Measurements from ENCODE around the gene PCSK7. TPM values are rescaled to one million over a fixed set of nuclear protein-coding genes. Genes with fewer than 3 reads are reported as not detected.

Gene PCSK7
- total RNA-seq, 2 experiments from 2014 or later: 229 to 247 TPM

DNA sequence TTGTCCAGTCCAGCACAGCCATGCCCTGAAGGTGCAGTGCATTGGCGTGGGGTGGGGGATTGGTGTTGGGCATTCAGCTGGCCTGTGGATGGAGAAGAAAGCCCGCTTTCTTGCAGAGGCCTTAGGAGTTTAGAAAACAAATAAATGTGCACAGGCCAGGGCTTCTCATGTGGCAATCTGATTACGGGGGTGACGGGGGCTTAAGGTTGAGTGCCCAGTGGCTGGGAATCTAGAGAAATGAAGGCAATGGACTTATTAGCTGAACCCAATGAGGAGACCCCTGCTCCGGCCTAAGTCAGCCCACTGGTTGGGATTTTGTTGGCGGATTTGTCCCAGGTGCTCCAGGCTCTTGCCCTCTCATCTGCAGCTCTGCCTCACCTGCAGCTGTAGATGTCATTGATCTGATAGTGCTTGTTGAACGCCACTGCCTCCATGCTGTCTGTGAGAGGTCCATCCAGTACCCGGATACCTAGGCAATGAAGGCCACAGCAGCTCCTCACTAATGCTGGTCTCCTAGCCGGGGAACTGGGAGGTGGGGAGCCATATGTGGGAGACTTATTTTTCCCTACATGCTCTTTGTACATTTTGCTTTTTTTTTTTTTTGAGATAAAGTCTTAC, 6.2 kb downstream of the PCSK7 start:
- no peak overlapping the region for H3K4me3 Mint-ChIP-seq
- H3K4me1 ChIP-seq (ENCODE audit: insufficient read depth, low read length): peaks cover 43% of the 10 kb centered on the region
- H3K4me1 Mint-ChIP-seq (ENCODE audit: low read depth): peaks cover 39% of the 10 kb centered on the region
- H3K9me3 Mint-ChIP-seq: no peaks in the 10 kb centered on the region
- peaks cover 97% of the 10 kb centered on the region for H3K36me3 Mint-ChIP-seq (ENCODE audit: low read depth)
- no peak overlapping the region for H3K27ac ChIP-seq (ENCODE audit: low read depth in 1 of 2, low read length in 2 of 2)
- no peak overlapping the region for H3K4me3 ChIP-seq (ENCODE audit: low read length)
- TF ChIP-seq, protein P1, sequence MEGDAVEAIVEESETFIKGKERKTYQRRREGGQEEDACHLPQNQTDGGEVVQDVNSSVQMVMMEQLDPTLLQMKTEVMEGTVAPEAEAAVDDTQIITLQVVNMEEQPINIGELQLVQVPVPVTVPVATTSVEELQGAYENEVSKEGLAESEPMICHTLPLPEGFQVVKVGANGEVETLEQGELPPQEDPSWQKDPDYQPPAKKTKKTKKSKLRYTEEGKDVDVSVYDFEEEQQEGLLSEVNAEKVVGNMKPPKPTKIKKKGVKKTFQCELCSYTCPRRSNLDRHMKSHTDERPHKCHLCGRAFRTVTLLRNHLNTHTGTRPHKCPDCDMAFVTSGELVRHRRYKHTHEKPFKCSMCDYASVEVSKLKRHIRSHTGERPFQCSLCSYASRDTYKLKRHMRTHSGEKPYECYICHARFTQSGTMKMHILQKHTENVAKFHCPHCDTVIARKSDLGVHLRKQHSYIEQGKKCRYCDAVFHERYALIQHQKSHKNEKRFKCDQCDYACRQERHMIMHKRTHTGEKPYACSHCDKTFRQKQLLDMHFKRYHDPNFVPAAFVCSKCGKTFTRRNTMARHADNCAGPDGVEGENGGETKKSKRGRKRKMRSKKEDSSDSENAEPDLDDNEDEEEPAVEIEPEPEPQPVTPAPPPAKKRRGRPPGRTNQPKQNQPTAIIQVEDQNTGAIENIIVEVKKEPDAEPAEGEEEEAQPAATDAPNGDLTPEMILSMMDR (IDR thresholded peaks at IDR 0.05): no peak
- intact Hi-C loops (cut with DNase I, micrococcal nuclease): loop anchor here (1.0 to 5.0 kb wide), 8 partner anchors 44 to 493 kb away; partner anchors contain the start of gene APOA5 (in 1 of the 2)
- DNase-seq (no peak), ATAC-seq (ENCODE audit: poor library complexity) (no peak)
- no peaks in the 10 kb centered on the region for H3K27me3 ChIP-seq (ENCODE audit: control insufficient read depth in 1 of 2, insufficient read depth in 2 of 2, low read length in 2 of 2)
- CTCF ChIA-PET: interaction anchor here (0.6 to 2.8 kb wide), 12 partner anchors 12 to 493 kb away, joined by 3 to 11 read pairs (median 4); partner anchors contain the start of gene APOA5
- POLR2A ChIA-PET: interaction anchor here (0.9 to 1.7 kb wide), 4 partner anchors 13 to 47 kb away, joined by 3 to 10 read pairs (median 4); partner anchors contain the start of gene SIDT2
- H3K9me3 ChIP-seq (ENCODE audit: control insufficient read depth in 1 of 2, insufficient read depth in 1 of 2, low read length in 2 of 2): no peaks in the 10 kb centered on the region
- no peak overlapping the region for H3K27ac Mint-ChIP-seq
- H3K27me3 Mint-ChIP-seq: no peaks in the 10 kb centered on the region
- peaks cover 92% of the 10 kb centered on the region for H3K36me3 ChIP-seq (ENCODE audit: insufficient read depth, low read length)

- H3K36me3 Mint-ChIP-seq (ENCODE audit: low read depth): peaks cover 99% of the 10 kb centered on the region
- DNase-seq (no peak), ATAC-seq (ENCODE audit: poor library complexity) (no peak)
- H3K4me3 Mint-ChIP-seq: no peak overlapping the region
- H3K4me1 Mint-ChIP-seq (ENCODE audit: low read depth): peaks cover 24% of the 10 kb centered on the region
- H3K27ac ChIP-seq (ENCODE audit: low read depth in 1 of 2, low read length in 2 of 2): no peak overlapping the region
- TF ChIP-seq, protein P1 (IDR thresholded peaks at IDR 0.05): no peak
- H3K9me3 Mint-ChIP-seq: no peaks in the 10 kb centered on the region
- H3K4me3 ChIP-seq (ENCODE audit: low read length): no peak overlapping the region
- H3K4me1 ChIP-seq (ENCODE audit: insufficient read depth, low read length): peaks cover 30% of the 10 kb centered on the region
- H3K27me3 Mint-ChIP-seq: no peaks in the 10 kb centered on the region
- H3K27me3 ChIP-seq (ENCODE audit: control insufficient read depth in 1 of 2, insufficient read depth in 2 of 2, low read length in 2 of 2): no peaks in the 10 kb centered on the region
- H3K36me3 ChIP-seq (ENCODE audit: insufficient read depth, low read length): peaks cover 96% of the 10 kb centered on the region
- no peak overlapping the region for H3K27ac Mint-ChIP-seq
- no peaks in the 10 kb centered on the region for H3K9me3 ChIP-seq (ENCODE audit: control insufficient read depth in 1 of 2, insufficient read depth in 1 of 2, low read length in 2 of 2)
- CTCF ChIA-PET: interaction anchor here (0.5 kb wide), 1 partner anchor 38 kb away, joined by 4 read pairs; no protein-coding TSS in a partner anchor
- POLR2A ChIA-PET: interaction anchor here (0.9 kb wide), 1 partner anchor 80 kb away, joined by 3 read pairs; the partner anchor contains the start of gene PAFAH1B2
- intact Hi-C loops (cut with DNase I, micrococcal nuclease): no loop called here
Measured at GRCh38 chr11:117223741-117224689, 7.9 kb downstream of the PCSK7 start.

DNA sequence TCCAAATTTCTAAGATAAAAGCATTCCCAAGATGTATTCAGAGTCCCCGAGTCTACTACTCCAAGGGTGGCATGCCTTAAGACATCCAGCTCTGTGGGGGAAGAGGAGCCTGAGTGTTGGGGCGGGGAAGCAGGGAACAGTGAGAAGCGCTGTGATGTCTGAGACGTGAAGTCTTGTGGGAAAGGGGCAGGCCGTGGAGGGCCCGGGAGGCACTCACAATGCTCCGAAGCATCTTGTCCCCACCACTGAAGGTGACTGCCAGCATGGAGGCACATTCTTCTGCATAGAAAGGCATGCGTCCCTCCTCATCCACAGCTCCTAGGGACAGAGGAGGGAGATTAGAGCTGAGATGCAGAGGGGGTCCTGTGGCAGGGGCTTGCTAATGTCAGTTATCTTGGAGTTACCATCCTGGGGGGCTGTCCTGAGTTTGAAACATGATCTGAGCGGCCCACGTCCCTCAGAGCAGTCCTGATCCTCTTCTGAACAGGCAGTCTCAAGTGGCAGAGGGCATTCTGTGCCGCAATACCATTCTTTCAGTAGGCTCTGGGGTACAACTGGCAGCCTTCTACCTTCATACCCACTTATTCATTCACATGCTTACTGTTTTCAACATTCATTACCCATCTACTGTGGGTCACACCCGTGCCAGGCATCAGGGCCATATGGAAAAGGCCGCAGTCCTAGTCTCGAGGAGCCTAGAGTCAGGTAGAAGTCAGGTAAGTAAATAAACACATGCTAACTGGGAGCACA, 8.7 kb downstream of the PCSK7 start:
- H3K4me3 Mint-ChIP-seq: no peak overlapping the region
- Histone ChIP-seq H3K9me3 (ENCODE audit: control insufficient read depth in 1 of 2, insufficient read depth in 1 of 2, low read length in 2 of 2) (no peaks in the 10 kb centered on the region), H3K4me3 (ENCODE audit: low read length) (no peak overlapping the region), H3K27me3 (ENCODE audit: control insufficient read depth in 1 of 2, insufficient read depth in 2 of 2, low read length in 2 of 2) (no peaks in the 10 kb centered on the region), H3K36me3 (ENCODE audit: insufficient read depth, low read length) (peaks cover 97% of the 10 kb centered on the region), H3K4me1 (ENCODE audit: insufficient read depth, low read length) (peaks cover 26% of the 10 kb centered on the region), H3K27ac (ENCODE audit: low read depth in 1 of 2, low read length in 2 of 2) (no peak overlapping the region)
- intact Hi-C loops (cut with DNase I, micrococcal nuclease): no loop called here
- ChIA-PET POLR2A (interaction anchor here (1.9 kb wide), 1 partner anchor 44 kb away, joined by 7 read pairs; the partner anchor contains the start of gene SIDT2), CTCF (no interaction called here)
- TF ChIP-seq, protein P1 (IDR thresholded peaks at IDR 0.05): no peak
- ATAC-seq (ENCODE audit: poor library complexity): no peak
- peaks cover 99% of the 10 kb centered on the region for H3K36me3 Mint-ChIP-seq (ENCODE audit: low read depth)
- H3K27ac Mint-ChIP-seq: no peak overlapping the region
- peaks cover 16% of the 10 kb centered on the region for H3K4me1 Mint-ChIP-seq (ENCODE audit: low read depth)
- no peak for DNase-seq
- no peaks in the 10 kb centered on the region for H3K27me3 Mint-ChIP-seq
- H3K9me3 Mint-ChIP-seq: no peaks in the 10 kb centered on the region
